GM21390 (cell line): ENCODE measurements around the gene COQ2.

Experiments used
- ATAC-seq: cut with Tn5 transposase; IDR thresholded peaks from one replicate; pipeline ENCODE4 v1.9.1; 2021; ENCODE audit not compliant: unreplicated experiment

Gene COQ2

GRCh38 chr4:83219344-83220331, 65.0 kb downstream of the COQ2 start:
- ATAC-seq = no peak

GRCh38 chr4:83217721-83218522, 66.7 kb downstream of the COQ2 start:
- peak; percentile 71 for ATAC-seq

GRCh38 chr4:83216959-83217683, 67.5 kb downstream of the COQ2 start:
- ATAC-seq = no peak

GRCh38 chr4:83214079-83214478, 70.5 kb downstream of the COQ2 start:
- ATAC-seq = no peak
